ENCODE data around the gene SUMF1. TPM values are rescaled to one million over a fixed set of nuclear protein-coding genes. Genes with fewer than 3 reads are reported as not detected.

The SUMF1 gene
- total and polyA plus RNA-seq, 2 of the 4 experiments (the other 2 are of a cell fraction), result 26.3 to 38.4 TPM

DNA sequence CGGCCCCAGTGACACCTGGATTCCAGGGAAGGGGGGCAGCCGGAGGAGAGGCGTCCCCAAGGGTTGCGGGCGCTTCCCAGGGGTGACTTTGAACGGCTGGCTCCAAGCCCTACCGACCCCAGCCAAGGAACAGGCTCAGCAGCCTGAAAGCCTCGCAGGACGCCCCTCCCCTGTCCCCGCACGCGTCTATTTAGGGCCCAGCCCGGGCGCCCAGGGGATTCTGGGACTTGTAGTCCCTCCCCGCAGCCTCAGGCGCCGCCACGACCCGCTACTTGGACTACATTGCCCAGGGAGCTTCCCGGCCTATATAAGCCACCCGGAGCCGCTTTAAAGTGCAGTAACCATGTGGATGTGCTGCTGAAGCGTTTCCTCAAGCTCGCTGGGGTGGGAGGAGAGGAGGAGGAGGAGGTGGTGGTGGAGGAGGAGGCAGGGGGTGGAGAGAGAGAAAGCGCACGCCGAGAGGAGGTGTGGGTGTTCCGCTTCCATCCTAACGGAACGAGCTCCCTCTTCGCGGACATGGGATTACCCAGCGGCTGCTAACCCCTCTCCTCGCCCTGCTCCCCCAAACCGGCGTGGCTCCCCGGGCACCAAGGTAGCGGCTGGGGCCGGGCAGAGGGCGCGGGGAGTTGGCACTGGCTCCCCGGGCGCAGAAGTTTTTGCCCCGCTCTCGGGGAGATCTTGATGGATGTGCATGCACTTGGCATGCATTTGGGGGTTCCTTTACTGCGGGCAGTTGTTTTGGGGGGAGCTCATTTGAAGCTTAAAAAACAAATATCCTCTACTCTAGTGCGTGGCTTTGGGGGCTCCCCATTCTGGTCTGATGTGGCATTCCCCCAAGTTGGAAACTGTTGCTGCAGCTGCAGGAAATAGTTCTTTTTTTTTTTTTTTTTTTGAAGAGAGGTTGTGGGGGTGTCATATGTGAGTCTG lies 26.2 kb upstream of the SUMF1 start, which contains the start of gene ITPR1 (continued):
- no peak for TF ChIP-seq RFX5 (IDR thresholded peaks at IDR 0.05; ENCODE audit: low read depth, low read length)
- TF ChIP-seq FOS (IDR thresholded peaks at IDR 0.05; ENCODE audit: low read depth, low read length), result no peak
- TF ChIP-seq CHD1 (IDR thresholded peaks at IDR 0.05; ENCODE audit: low read depth, low read length), result no peak
- TF ChIP-seq POLR2A (IDR thresholded peaks at IDR 0.05; ENCODE audit: low read depth, low read length), result peak; percentile 99
- no peak for TF ChIP-seq MAFK (IDR thresholded peaks at IDR 0.05; ENCODE audit: low read depth, low read length)
